Hematopoietic multipotent progenitor cell (in vitro differentiated cells): ENCODE data around the gene HYLS1. TPM values are rescaled to one million over a fixed set of nuclear protein-coding genes. Genes with fewer than 3 reads are reported as not detected.
A peak's percentile ranks its signal among the peaks of the same experiment; 100 is the strongest.

Source experiments
- DNase-seq, 3 donors: peaks; one replicate each; pipeline ENCODE4 v3.0.0-alpha.2; 2011 to 2015; ENCODE audit warnings: low read depth in 2 of 3, low spot score in 2 of 3
- total RNA-seq: library from RNA; depleted of rRNA; stranded (reverse); fragments of >200 nt; gene quantifications from one replicate; pipeline ENCODE4 v1.2.3, GENCODE V29; 2012

Gene HYLS1
- total RNA-seq, 1 donor: 1.1 TPM

- DNase-seq: no peak
These were observed 44.2 kb downstream of the HYLS1 start for GRCh38 chr11:125931668-125932067.

GRCh38 chr11:125932301-125932700 lies 44.8 kb downstream of the HYLS1 start:
- DNase-seq: no peak

GRCh38 chr11:125933030-125933813 lies 45.8 kb downstream of the HYLS1 start:
- no peak for DNase-seq

- DNase-seq: no peak
These were observed 47.0 kb downstream of the HYLS1 start for GRCh38 chr11:125934473-125934872.

GRCh38 chr11:125935056-125935455 lies 47.6 kb downstream of the HYLS1 start:
- no peak for DNase-seq

GRCh38 chr11:125935618-125936199 lies 48.2 kb downstream of the HYLS1 start:
- DNase-seq: no peak

- DNase-seq: no peak
These were observed 51.0 kb downstream of the HYLS1 start for GRCh38 chr11:125938418-125938817.

- DNase-seq: no peak
These were observed 51.6 kb downstream of the HYLS1 start for GRCh38 chr11:125939081-125939521.

GRCh38 chr11:125940145-125940544 lies 52.7 kb downstream of the HYLS1 start:
- DNase-seq: no peak

- no peak for DNase-seq
These were observed 53.8 kb downstream of the HYLS1 start for GRCh38 chr11:125941267-125941618.

- DNase-seq: peak in 2 of 3 donors; percentile 15 to 54
These were observed 54.4 kb downstream of the HYLS1 start for GRCh38 chr11:125941619-125942611.

- no peak for DNase-seq
These were observed 55.4 kb downstream of the HYLS1 start for GRCh38 chr11:125942771-125943428.

GRCh38 chr11:125943661-125944349 lies 56.3 kb downstream of the HYLS1 start:
- no peak for DNase-seq

- no peak for DNase-seq
These were observed 57.0 kb downstream of the HYLS1 start for GRCh38 chr11:125944350-125945010.

- no peak for DNase-seq
These were observed 57.7 kb downstream of the HYLS1 start for GRCh38 chr11:125945011-125945796.

GRCh38 chr11:125945797-125946520 lies 58.5 kb downstream of the HYLS1 start, which contains the start of gene VSIG10L2:
Gene VSIG10L2, plus strand, starts transcription at chr11:125946044. Its CDS starts 12 bp downstream, at chr11:125946056.
- DNase-seq: no peak

- DNase-seq: no peak
These were observed 59.4 kb downstream of the HYLS1 start for GRCh38 chr11:125946712-125947418.
